Measurements from ENCODE around the gene ELMO2.

The ELMO2 gene

DNA sequence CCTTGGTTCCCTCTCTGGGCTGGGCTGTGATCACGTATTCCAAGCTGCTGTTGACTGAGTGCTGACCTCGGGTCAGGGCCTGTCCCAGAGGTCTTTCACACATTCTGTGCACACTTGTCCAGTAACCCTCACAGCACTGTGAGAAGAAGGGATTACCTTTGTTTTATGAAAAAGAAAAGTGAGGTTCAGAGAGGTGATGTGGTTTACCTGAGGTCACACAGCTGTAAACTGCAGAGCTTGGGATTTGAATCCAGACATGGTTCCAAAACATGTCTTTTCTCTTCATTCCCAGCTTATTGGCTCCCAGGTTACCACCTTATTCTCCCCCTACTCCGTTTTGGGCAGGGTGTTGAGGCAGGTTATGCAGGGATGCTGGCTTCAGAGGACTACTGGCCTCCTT, 69.7 kb downstream of the ELMO2 start:
- DNase-seq (ENCODE audit: low read depth): no peak
- H3K4me3 ChIP-seq (ENCODE audit: low read depth, low read length): no peak overlapping the region
- TF ChIP-seq MYC (IDR thresholded peaks at IDR 0.05; ENCODE audit: low read depth, low read length) (no peak), POLR2A (IDR thresholded peaks at IDR 0.05; ENCODE audit: extremely low read depth, insufficient read length) (no peak)
- TF ChIP-seq, protein P1, sequence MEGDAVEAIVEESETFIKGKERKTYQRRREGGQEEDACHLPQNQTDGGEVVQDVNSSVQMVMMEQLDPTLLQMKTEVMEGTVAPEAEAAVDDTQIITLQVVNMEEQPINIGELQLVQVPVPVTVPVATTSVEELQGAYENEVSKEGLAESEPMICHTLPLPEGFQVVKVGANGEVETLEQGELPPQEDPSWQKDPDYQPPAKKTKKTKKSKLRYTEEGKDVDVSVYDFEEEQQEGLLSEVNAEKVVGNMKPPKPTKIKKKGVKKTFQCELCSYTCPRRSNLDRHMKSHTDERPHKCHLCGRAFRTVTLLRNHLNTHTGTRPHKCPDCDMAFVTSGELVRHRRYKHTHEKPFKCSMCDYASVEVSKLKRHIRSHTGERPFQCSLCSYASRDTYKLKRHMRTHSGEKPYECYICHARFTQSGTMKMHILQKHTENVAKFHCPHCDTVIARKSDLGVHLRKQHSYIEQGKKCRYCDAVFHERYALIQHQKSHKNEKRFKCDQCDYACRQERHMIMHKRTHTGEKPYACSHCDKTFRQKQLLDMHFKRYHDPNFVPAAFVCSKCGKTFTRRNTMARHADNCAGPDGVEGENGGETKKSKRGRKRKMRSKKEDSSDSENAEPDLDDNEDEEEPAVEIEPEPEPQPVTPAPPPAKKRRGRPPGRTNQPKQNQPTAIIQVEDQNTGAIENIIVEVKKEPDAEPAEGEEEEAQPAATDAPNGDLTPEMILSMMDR (IDR thresholded peaks at IDR 0.05; ENCODE audit: low read depth, low read length): no peak
- TF ChIP-seq, protein P2, sequence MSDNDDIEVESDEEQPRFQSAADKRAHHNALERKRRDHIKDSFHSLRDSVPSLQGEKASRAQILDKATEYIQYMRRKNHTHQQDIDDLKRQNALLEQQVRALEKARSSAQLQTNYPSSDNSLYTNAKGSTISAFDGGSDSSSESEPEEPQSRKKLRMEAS (IDR thresholded peaks at IDR 0.05; ENCODE audit: low read depth, low read length): no peak

DNA sequence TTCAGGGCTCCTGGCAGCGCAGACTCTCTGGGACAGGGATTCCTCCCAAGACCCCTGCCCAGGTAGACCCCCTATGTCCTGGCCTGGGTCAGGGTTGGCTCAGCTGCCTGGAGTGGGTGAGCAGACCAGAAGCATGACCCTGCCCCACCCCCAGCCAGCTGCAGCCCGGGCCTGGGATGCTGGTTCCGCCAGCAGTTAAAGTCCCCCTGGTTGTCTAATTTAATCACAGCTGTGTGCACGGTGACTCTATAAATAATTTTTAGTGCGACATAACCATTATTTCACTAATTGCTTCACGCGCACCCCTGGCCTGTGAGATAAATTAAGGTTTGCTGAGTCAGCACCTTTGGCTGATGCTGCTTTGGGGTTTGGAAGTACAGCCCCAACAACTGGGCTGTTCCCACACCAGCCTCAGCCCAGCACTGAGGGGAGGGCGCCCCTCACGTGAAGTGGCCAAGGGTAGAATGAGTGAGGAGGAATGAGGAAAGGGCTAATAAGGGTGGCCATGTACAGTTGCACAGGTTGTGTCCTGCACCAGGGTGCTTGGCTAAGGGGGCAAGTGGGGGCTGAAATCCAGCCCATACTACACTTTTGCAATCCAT, 72.0 kb downstream of the ELMO2 start:
- TF ChIP-seq POLR2A (IDR thresholded peaks at IDR 0.05; ENCODE audit: extremely low read depth, insufficient read length) (no peak), MYC (IDR thresholded peaks at IDR 0.05; ENCODE audit: low read depth, low read length) (no peak)
- TF ChIP-seq, protein P2 (IDR thresholded peaks at IDR 0.05; ENCODE audit: low read depth, low read length): no peak
- TF ChIP-seq, protein P1 (IDR thresholded peaks at IDR 0.05; ENCODE audit: low read depth, low read length): no peak
- DNase-seq (ENCODE audit: low read depth): no peak
- H3K4me3 ChIP-seq (ENCODE audit: low read depth, low read length): no peak overlapping the region

DNA sequence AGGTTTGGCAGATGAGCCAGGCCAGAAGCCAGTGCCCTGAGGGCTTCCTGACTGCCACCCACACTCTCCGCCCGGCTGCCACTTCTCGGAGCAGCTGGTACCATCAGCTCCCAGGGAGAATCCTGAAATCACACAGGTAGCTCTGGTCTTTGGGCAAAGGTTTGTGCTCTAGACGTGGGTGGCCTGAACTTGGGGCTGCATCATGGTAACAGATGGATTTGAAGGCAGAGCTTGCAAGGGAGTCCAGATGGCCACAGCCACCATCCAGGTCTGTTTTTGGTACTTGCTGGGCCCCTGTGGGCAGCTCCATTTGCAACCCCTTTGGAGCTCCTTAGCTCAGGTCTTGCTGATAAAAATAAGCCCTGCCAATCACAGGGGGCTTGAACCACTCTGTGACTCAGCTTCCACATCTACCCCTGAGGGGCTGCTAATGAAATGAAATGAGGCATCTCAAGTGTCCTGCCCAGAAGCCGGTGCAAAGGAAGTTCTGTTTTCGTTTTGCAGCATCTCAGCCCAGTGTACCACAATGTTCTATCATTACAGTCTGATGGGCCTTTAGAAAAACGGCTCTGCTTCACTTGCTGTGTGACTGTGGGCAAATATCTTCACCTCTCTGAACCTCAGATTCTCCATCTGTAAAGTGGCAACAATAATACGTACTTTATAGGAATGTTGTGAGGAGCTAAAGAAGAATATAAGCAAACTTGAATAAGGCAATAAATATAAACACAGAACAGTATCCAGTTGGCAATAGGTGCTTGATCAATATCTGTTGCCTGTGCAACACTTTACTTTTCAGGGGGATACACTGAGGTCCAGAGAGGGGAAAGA, 73.0 kb downstream of the ELMO2 start:
- DNase-seq (ENCODE audit: low read depth): no peak
- TF ChIP-seq, protein P2 (IDR thresholded peaks at IDR 0.05; ENCODE audit: low read depth, low read length): no peak
- TF ChIP-seq, protein P1 (IDR thresholded peaks at IDR 0.05; ENCODE audit: low read depth, low read length): no peak
- no peak for TF ChIP-seq MYC (IDR thresholded peaks at IDR 0.05; ENCODE audit: low read depth, low read length)
- no peak for TF ChIP-seq POLR2A (IDR thresholded peaks at IDR 0.05; ENCODE audit: extremely low read depth, insufficient read length)
- H3K4me3 ChIP-seq (ENCODE audit: low read depth, low read length): no peak overlapping the region

DNA sequence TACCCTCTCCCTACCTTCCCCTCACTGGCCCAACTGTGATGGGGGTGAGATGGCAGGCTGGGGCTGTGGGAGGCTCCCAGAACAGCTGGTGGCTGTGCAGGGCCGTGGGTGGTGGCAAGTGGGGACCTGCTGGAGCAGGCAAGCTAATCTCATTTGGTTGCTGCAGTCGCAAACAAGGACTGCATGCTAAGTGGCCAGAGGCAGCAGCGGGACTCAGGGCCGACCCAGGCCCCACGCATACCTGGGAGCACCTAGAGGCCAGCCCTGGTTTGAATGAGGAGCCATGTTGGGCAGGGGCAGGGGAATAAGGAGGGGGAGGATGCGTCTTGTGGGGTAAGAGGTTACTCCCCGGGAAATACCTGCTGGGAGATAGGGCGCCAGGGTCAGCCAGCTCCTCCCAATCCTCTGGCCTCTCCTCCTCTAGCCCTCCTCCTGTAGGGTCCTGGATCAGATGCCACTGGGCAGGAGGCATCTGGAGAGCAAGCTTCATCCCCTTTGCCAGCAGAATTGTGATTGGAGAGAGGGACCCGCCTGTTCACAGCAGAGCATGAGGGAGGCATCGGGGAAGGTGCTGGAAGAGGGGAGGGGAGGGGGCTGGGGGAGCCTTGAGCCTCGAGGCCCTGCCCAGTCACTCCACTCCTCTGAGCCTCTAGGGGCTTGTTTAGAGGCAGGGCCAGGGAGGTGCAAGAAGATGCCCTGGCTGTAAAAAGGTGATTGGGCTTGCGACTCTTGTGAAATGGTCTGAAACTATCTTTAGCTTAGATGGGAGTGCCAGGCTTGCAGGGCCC, 73.8 kb downstream of the ELMO2 start:
- H3K4me3 ChIP-seq (ENCODE audit: low read depth, low read length): no peak overlapping the region
- peak; percentile 48 for DNase-seq (ENCODE audit: low read depth)
- TF ChIP-seq POLR2A (IDR thresholded peaks at IDR 0.05; ENCODE audit: extremely low read depth, insufficient read length): no peak
- no peak for TF ChIP-seq MYC (IDR thresholded peaks at IDR 0.05; ENCODE audit: low read depth, low read length)
- TF ChIP-seq, protein P1 (IDR thresholded peaks at IDR 0.05; ENCODE audit: low read depth, low read length): no peak
- TF ChIP-seq, protein P2 (IDR thresholded peaks at IDR 0.05; ENCODE audit: low read depth, low read length): no peak

DNA sequence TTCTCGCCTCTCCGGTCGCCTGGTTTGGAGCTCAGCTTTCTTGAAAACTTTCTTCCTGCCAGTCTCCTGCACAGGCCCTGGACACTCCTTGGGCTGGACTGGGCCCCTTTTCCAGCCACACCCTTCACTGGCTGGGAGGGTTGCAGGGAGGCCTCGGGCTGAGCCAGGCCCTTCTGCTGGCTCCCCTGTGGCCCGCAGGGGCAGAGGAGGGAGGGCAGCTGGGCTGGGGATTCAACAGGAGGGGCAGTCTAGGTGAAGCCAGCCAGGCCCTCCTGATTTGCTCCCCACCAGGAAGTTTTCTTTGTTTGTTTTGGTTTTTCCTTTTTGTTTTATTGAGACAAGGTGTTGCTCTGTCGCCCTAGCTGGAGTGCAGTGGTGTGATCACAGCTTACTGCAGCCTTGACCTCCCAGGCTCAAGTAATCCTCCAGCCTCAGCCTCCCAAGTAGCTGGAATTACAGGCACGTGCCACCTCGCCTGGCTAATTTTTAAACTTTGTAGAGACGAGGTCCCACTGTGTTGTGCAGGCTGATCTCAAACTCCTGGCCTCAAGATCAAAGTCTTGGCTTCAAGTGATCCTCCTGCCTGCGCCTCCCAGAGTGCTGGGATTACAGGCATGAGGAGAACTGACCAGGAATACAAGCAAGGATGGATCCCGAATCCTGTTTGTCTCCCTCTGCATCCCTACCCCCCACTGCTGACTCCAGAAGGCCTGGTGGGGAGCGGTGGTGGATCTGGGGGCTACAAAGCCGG, 74.6 kb downstream of the ELMO2 start:
- DNase-seq (ENCODE audit: low read depth): no peak
- H3K4me3 ChIP-seq (ENCODE audit: low read depth, low read length): no peak overlapping the region
- TF ChIP-seq, protein P2 (IDR thresholded peaks at IDR 0.05; ENCODE audit: low read depth, low read length): no peak
- TF ChIP-seq, protein P1 (IDR thresholded peaks at IDR 0.05; ENCODE audit: low read depth, low read length): no peak
- no peak for TF ChIP-seq MYC (IDR thresholded peaks at IDR 0.05; ENCODE audit: low read depth, low read length)
- no peak for TF ChIP-seq POLR2A (IDR thresholded peaks at IDR 0.05; ENCODE audit: extremely low read depth, insufficient read length)

Measured in NB4 (cell line).